RCC 7860 (cell line): Measurements from ENCODE around the gene KRT77.
"Not testable (repeated sequence)": the region's sequence is repeated elsewhere in the genome, so short reads cannot be mapped to it uniquely, and the experiment has no call there.

Source experiments
- DNase-seq: peaks from one replicate; pipeline ENCODE4 v3.0.0-alpha.2; 2015; ENCODE audit warnings: low spot score
- FAIRE-seq: peaks from 2 replicates; lab custom pipeline; 2012; peaks lifted over from hg19 to GRCh38; lab: Jason Lieb, UNC

The KRT77 gene

GRCh38 chr12:52679875-52680274 is 23.4 kb downstream of the KRT77 start:
- no peak for FAIRE-seq
- no peak for DNase-seq

- no peak for DNase-seq
- FAIRE-seq, result no peak
Measured at GRCh38 chr12:52677671-52678070, 25.7 kb downstream of the KRT77 start.

- DNase-seq (no peak), FAIRE-seq (no peak)
Measured at GRCh38 chr12:52677126-52677525, 26.2 kb downstream of the KRT77 start.

- DNase-seq (no peak), FAIRE-seq (no peak)
Measured at GRCh38 chr12:52676163-52676562, 27.2 kb downstream of the KRT77 start.

GRCh38 chr12:52675301-52675701 is 28.0 kb downstream of the KRT77 start:
- no peak for FAIRE-seq
- DNase-seq, result no peak

GRCh38 chr12:52674433-52674775 is 28.9 kb downstream of the KRT77 start:
- DNase-seq, result no peak
- FAIRE-seq, result no peak

- DNase-seq, result no peak
- no peak for FAIRE-seq
Measured at GRCh38 chr12:52673713-52674432, 29.5 kb downstream of the KRT77 start.

- no peak for DNase-seq
- no peak for FAIRE-seq
Measured at GRCh38 chr12:52673217-52673616, 30.1 kb downstream of the KRT77 start.

- FAIRE-seq (no peak), DNase-seq (peak; percentile 34)
Measured at GRCh38 chr12:52672321-52672933, 30.9 kb downstream of the KRT77 start.

- DNase-seq, result no peak
- FAIRE-seq, result no peak
Measured at GRCh38 chr12:52670961-52671360, 32.4 kb downstream of the KRT77 start.

GRCh38 chr12:52670506-52670905 is 32.8 kb downstream of the KRT77 start:
- FAIRE-seq, result no peak
- no peak for DNase-seq

- not testable (repeated sequence) for DNase-seq, FAIRE-seq
Measured at GRCh38 chr12:52669941-52670340, 33.4 kb downstream of the KRT77 start.

GRCh38 chr12:52669426-52669825 is 33.9 kb downstream of the KRT77 start:
- DNase-seq, result no peak
- no peak for FAIRE-seq

- no peak for DNase-seq
- no peak for FAIRE-seq
Measured at GRCh38 chr12:52667931-52668330, 35.4 kb downstream of the KRT77 start.

- FAIRE-seq (no peak), DNase-seq (no peak)
Measured at GRCh38 chr12:52667509-52667908, 35.8 kb downstream of the KRT77 start.

- DNase-seq, result no peak
- no peak for FAIRE-seq
Measured at GRCh38 chr12:52666471-52666870, 36.9 kb downstream of the KRT77 start.

GRCh38 chr12:52663420-52663819 is 39.9 kb downstream of the KRT77 start:
- no peak for FAIRE-seq
- DNase-seq, result no peak

- FAIRE-seq, result no peak
- no peak for DNase-seq
Measured at GRCh38 chr12:52662918-52663229, 40.5 kb downstream of the KRT77 start.

GRCh38 chr12:52662093-52662917 is 41.0 kb downstream of the KRT77 start:
- DNase-seq, result no peak
- FAIRE-seq, result no peak

GRCh38 chr12:52661668-52662067 is 41.7 kb downstream of the KRT77 start:
- DNase-seq (no peak), FAIRE-seq (no peak)

- DNase-seq (no peak), FAIRE-seq (no peak)
Measured at GRCh38 chr12:52660934-52661499, 42.3 kb downstream of the KRT77 start.

- DNase-seq, result no peak
- FAIRE-seq, result no peak
Measured at GRCh38 chr12:52659951-52660350, 43.4 kb downstream of the KRT77 start.
